Mucosa of descending colon (tissue), 3 donors: ENCODE data around the gene RAPGEF2. TPM values are rescaled to one million over a fixed set of nuclear protein-coding genes. Genes with fewer than 3 reads are reported as not detected.

Experiments
- ATAC-seq: fragments of 200-7000 bp; cut with Tn5 transposase; one replicate; pipeline ENCODE4 v1.9.1; 2020; ENCODE audit warnings: mild to moderate bottlenecking, moderate library complexity
- DNase-seq, 3 donors: peaks; one replicate each; pipeline ENCODE4 v3.0.0-alpha.2; 2020
- H3K36me3 ChIP-seq: fragments of 200-600 bp; one replicate; pipeline ENCODE4 v1.8.0; 2021; ENCODE audit warnings: low read depth, mild to moderate bottlenecking
- H3K4me1 ChIP-seq: fragments of 200-600 bp; one replicate; pipeline ENCODE4 v1.8.0; 2021; ENCODE audit warnings: low read depth, mild to moderate bottlenecking
- H3K4me3 ChIP-seq: fragments of 200-600 bp; one replicate; pipeline ENCODE4 v1.8.0; 2021; ENCODE audit warnings: mild to moderate bottlenecking
- H3K9me3 ChIP-seq: fragments of 200-600 bp; one replicate; pipeline ENCODE4 v1.8.0; 2021; ENCODE audit warnings: mild to moderate bottlenecking
- CTCF ChIP-seq: fragments of 200-600 bp; IDR thresholded peaks from one replicate; pipeline ENCODE4 v1.8.0; 2022; ENCODE audit warnings: antibody characterized with exemption, mild to moderate bottlenecking
- intact Hi-C, 2 donors: fragments of 100-400 bp; cut with DNase I in 1 of 2; cut with micrococcal nuclease in 1 of 2; formaldehyde crosslinking; loops; one replicate each; pipeline versions ENCODE4 v1.11.0 to v1.11.1; 2022; cut with DNase I, micrococcal nuclease
- total RNA-seq, 3 donors: library from RNA; stranded (reverse); fragmentation: NEBNext Ultra II Directional in 2 of 3; extraction: Animal tissue kit (Norgen Biotek cat#: 25700) in 2 of 3; gene quantifications; one replicate each; pipeline versions ENCODE4 v1.2.1 to v1.2.4, GENCODE V29; 2021 to 2023
- donor health status: DM: no; HTN: no; CAD: no; lungs with moderate emphysema.
- donor health status: DM: no; HTN: no; CAD: no.
- donor health status: DM: no; HTN: yes; CAD: no.

The RAPGEF2 gene
- total RNA-seq, 3 donors from 2014 or later = 42.8 to 68.2 (median 55.1) TPM

- H3K4me1 ChIP-seq = peaks cover 3% of the 10 kb centered on the region
- ATAC-seq = no peak
- intact Hi-C loops = no loop called here
Observed at GRCh38 chr4:159173886-159174285, 71.0 kb downstream of the RAPGEF2 start.

GRCh38 chr4:159174645-159175084 lies 71.8 kb downstream of the RAPGEF2 start:
- ATAC-seq = no peak
- H3K36me3 ChIP-seq = no peaks in the 10 kb centered on the region

More at GRCh38 chr4:159173886-159174285, 71.0 kb downstream of the RAPGEF2 start:
- Histone ChIP-seq H3K9me3 (no peaks in the 10 kb centered on the region), H3K36me3 (no peaks in the 10 kb centered on the region), H3K4me3 (no peak overlapping the region)
- TF ChIP-seq CTCF = no peak
- no peak for DNase-seq

GRCh38 chr4:159175085-159175988 lies 72.5 kb downstream of the RAPGEF2 start:
- Histone ChIP-seq H3K4me1 (peaks cover 3% of the 10 kb centered on the region), H3K36me3 (no peaks in the 10 kb centered on the region), H3K4me3 (no peak overlapping the region), H3K9me3 (no peaks in the 10 kb centered on the region)
- TF ChIP-seq CTCF = peak; percentile 55
- ATAC-seq = peak; percentile 91
- peak in 1 of 3 donors; percentile 78 for DNase-seq
- intact Hi-C loops = loop anchor here (5.0 kb wide), 1 partner anchor 318 kb away; no protein-coding TSS in a partner anchor

More at GRCh38 chr4:159174645-159175084, 71.8 kb downstream of the RAPGEF2 start:
- intact Hi-C loops = loop anchor here (5.0 kb wide), 1 partner anchor 317 kb away; no protein-coding TSS in a partner anchor
- DNase-seq = no peak
- Histone ChIP-seq H3K4me3 (no peak overlapping the region), H3K9me3 (no peaks in the 10 kb centered on the region), H3K4me1 (peaks cover 3% of the 10 kb centered on the region)
- TF ChIP-seq CTCF = no peak

GRCh38 chr4:159175989-159176375 lies 73.1 kb downstream of the RAPGEF2 start:
- Histone ChIP-seq H3K9me3 (no peaks in the 10 kb centered on the region), H3K4me3 (no peak overlapping the region), H3K36me3 (no peaks in the 10 kb centered on the region), H3K4me1 (peaks cover 3% of the 10 kb centered on the region)
- DNase-seq = no peak
- TF ChIP-seq CTCF = no peak
- peak; percentile 6 for ATAC-seq
- intact Hi-C loops = loop anchor here (5.0 kb wide), 1 partner anchor 319 kb away; no protein-coding TSS in a partner anchor

- H3K4me1 ChIP-seq = peaks cover 6% of the 10 kb centered on the region
- H3K4me3 ChIP-seq = no peak overlapping the region
- no peaks in the 10 kb centered on the region for H3K9me3 ChIP-seq
- DNase-seq = peak in 1 of 3 donors; percentile 21
- intact Hi-C loops = loop anchor here (5.0 kb wide), 1 partner anchor 320 kb away; no protein-coding TSS in a partner anchor
- H3K36me3 ChIP-seq = no peaks in the 10 kb centered on the region
- no peak for ATAC-seq
- TF ChIP-seq CTCF = no peak
Observed at GRCh38 chr4:159177265-159178150, 74.6 kb downstream of the RAPGEF2 start.
